HepG2 (cell line): ENCODE data around the gene PGRMC2. TPM values are rescaled to one million over a fixed set of nuclear protein-coding genes. Genes with fewer than 3 reads are reported as not detected.

Source experiments
- ATAC-seq: fragments of 200-7000 bp; cut with Tn5 transposase; 3 replicates; pipeline ENCODE4 v1.9.1; 2020; ENCODE audit warnings: mild to moderate bottlenecking, moderate library complexity
- BruUV-seq: library from RNA; stranded (reverse); fragments of 400-500 nt; replicated peaks from 2 replicates; lab custom pipeline; 2021; lab: Mats Ljungman, UMichigan
- CTCF ChIA-PET: fragments of 300-600 bp; formaldehyde crosslinking; extraction: SDS; loops from one replicate; lab custom pipeline; 2021; ENCODE audit warnings: low total read pairs, inconsistent platforms, low intra/inter-chr PET ratio; lab: Yijun Ruan, JAX
- POLR2A ChIA-PET: fragments of 350-600 bp; sonication (Branson Sonifier 250); formaldehyde crosslinking; loops from one replicate; lab custom pipeline; 2020; ENCODE audit warnings: antibody characterized with exemption, inconsistent platforms; lab: Yijun Ruan, JAX
- DNase-seq: peaks from one replicate; pipeline ENCODE4 v3.0.0-alpha.2; 2015; ENCODE audit warnings: low spot score
- FAIRE-seq: peaks from 3 replicates; lab custom pipeline; 2011; peaks lifted over from hg19 to GRCh38; lab: Jason Lieb, UNC
- H2AFZ ChIP-seq: one replicate; pipeline ENCODE4 v1.6.1; 2011; ENCODE audit warnings: low read length, inconsistent platforms
- H3K27ac ChIP-seq: fragments of 300-600 bp; 3 replicates; pipeline ENCODE4 v1.8.0; 2011; ENCODE audit warnings: mixed run types, mild to moderate bottlenecking, mixed read lengths, low read length, inconsistent platforms; ENCODE audit not compliant: insufficient read depth; ENCODE audit errors: extremely low read length
- H3K27me3 ChIP-seq, 2 experiments: fragments of 200-600 bp in 1 of 2; 2 replicates in 1 of 2; 3 replicates in 1 of 2; pipeline versions ENCODE4 v1.6.0 to v1.8.0; 2011; ENCODE audit warnings: low read length in 2 of 2, mild to moderate bottlenecking in 2 of 2, moderate library complexity in 2 of 2, inconsistent platforms in 1 of 2; ENCODE audit not compliant: insufficient read depth in 2 of 2, control insufficient read depth in 1 of 2
- H3K36me3 ChIP-seq, 2 experiments: fragments of 200-600 bp in 1 of 2; replicated peaks in 1 of 2; 2 replicates in 1 of 2; 3 replicates in 1 of 2; pipeline versions ENCODE4 v1.5.1 to v1.8.0; 2011; ENCODE audit warnings: low read length in 2 of 2, inconsistent platforms in 1 of 2; ENCODE audit not compliant: insufficient read depth in 2 of 2, control insufficient read depth in 1 of 2
- H3K4me1 ChIP-seq: 2 replicates; pipeline ENCODE4 v1.5.1; 2012; ENCODE audit warnings: low read length, inconsistent platforms; ENCODE audit not compliant: insufficient read depth
- H3K4me2 ChIP-seq: 2 replicates; pipeline ENCODE4 v1.6.0; 2011; ENCODE audit warnings: low read depth, low read length, inconsistent platforms
- H3K4me3 ChIP-seq, 3 experiments: fragments of 200-600 bp in 1 of 3; sonication (generic), shearing (Covaris generic) in 1 of 3; replicated peaks in 1 of 3; 2 replicates each; pipeline ENCODE4 v1.5.1; 2011 to 2016; ENCODE audit warnings: low read length in 3 of 3, inconsistent platforms in 2 of 3, low read depth in 2 of 3, mild to moderate bottlenecking in 2 of 3, control low read depth in 1 of 3, mixed read lengths in 1 of 3; ENCODE audit not compliant: insufficient read depth in 1 of 3
- H3K79me2 ChIP-seq: one replicate; pipeline ENCODE4 v1.6.1; 2011; ENCODE audit warnings: low read length, inconsistent platforms; ENCODE audit not compliant: insufficient read depth
- H3K9ac ChIP-seq: 2 replicates; pipeline ENCODE4 v1.6.0; 2011; ENCODE audit warnings: mild to moderate bottlenecking, low read depth, low read length, inconsistent platforms; ENCODE audit not compliant: insufficient read depth
- H3K9me3 ChIP-seq: 2 replicates; pipeline ENCODE4 v1.5.1; 2012; ENCODE audit warnings: mild to moderate bottlenecking, low read length
- H4K20me1 ChIP-seq: 2 replicates; pipeline ENCODE4 v1.6.0; 2011; ENCODE audit warnings: inconsistent platforms, mild to moderate bottlenecking, low read length, moderate library complexity; ENCODE audit not compliant: insufficient read depth
- BCL6 ChIP-seq: IDR thresholded peaks from 2 replicates; pipeline ENCODE4 v1.6.1; 2016; ENCODE audit warnings: missing genetic modification reagents, missing compliant biosample characterization
- CEBPB ChIP-seq: IDR thresholded peaks from 2 replicates; pipeline ENCODE4 v1.6.1; 2011; ENCODE audit warnings: low read depth, low read length, improper control_type of control experiment, borderline replicate concordance
- CEBPG ChIP-seq: IDR thresholded peaks from 2 replicates; pipeline ENCODE4 v1.6.1; 2016
- E2F2 ChIP-seq: sonication (generic); formaldehyde crosslinking; IDR thresholded peaks from 2 replicates; pipeline ENCODE4 v1.4.0; 2020; ENCODE audit warnings: missing genetic modification reagents, borderline replicate concordance
- KDM3A ChIP-seq: IDR thresholded peaks from 2 replicates; pipeline ENCODE4 v1.6.1; 2018; ENCODE audit warnings: low read depth, missing compliant biosample characterization
- MAZ ChIP-seq, 2 experiments: sonication (generic) in 1 of 2; formaldehyde crosslinking in 1 of 2; IDR thresholded peaks; 2 replicates each; pipeline versions ENCODE4 v1.5.0 to v1.6.1; 2012 to 2020; ENCODE audit warnings: low read depth in 2 of 2, mild to moderate bottlenecking in 2 of 2, borderline replicate concordance in 1 of 2, improper control_type of control experiment in 1 of 2, low read length in 1 of 2, missing genetic modification reagents in 1 of 2, moderate library complexity in 1 of 2
- MXD3 ChIP-seq: IDR thresholded peaks from 2 replicates; pipeline ENCODE4 v1.6.1; 2016; ENCODE audit warnings: mild to moderate bottlenecking, missing biosample characterization, missing genetic modification reagents
- RARA ChIP-seq: IDR thresholded peaks from 2 replicates; pipeline ENCODE4 v1.6.1; 2016; ENCODE audit warnings: missing genetic modification reagents, missing compliant biosample characterization
- RNF2 ChIP-seq: fragments of 450-650 bp; conservative IDR thresholded peaks from 2 replicates; pipeline ENCODE4 v1.6.1; 2016; ENCODE audit warnings: low read depth
- SNAPC4 ChIP-seq: sonication (generic); formaldehyde crosslinking; IDR thresholded peaks from 2 replicates; pipeline ENCODE4 v1.4.0; 2020; ENCODE audit warnings: mild to moderate bottlenecking, missing genetic modification reagents
- ZFP82 ChIP-seq: sonication (generic); formaldehyde crosslinking; IDR thresholded peaks from 2 replicates; pipeline ENCODE4 v1.5.1; 2020; ENCODE audit warnings: mild to moderate bottlenecking, missing genetic modification reagents, borderline replicate concordance
- ZNF331 ChIP-seq: sonication (generic); formaldehyde crosslinking; IDR thresholded peaks from 2 replicates; pipeline ENCODE4 v1.4.0; 2020; ENCODE audit warnings: missing genetic modification reagents
- WGBS: methylation state at CpG from one replicate; pipeline ENCODE4 v1.1.6; 2017; ENCODE audit warnings: low lambda C conversion rate; 5-methylcytosine and 5-hydroxymethylcytosine counted together
- in situ Hi-C: cut with HindIII; loops from 2 replicates; pipeline ENCODE4 v1.10.0; 2017; ENCODE audit warnings: low pct_unique_long_range_greater_than_20kb; ENCODE audit not compliant: extremely low pct_ligation_motif_present
- intact Hi-C: fragments of 100-400 bp; cut with micrococcal nuclease; formaldehyde crosslinking; loops from one replicate; pipeline ENCODE4 v1.10.0; 2022; ENCODE audit not compliant: unreplicated experiment
- polyA plus RNA-seq, 8 experiments: library from polyadenylated mRNA; depleted of rRNA in 3 of 8; stranded (reverse) in 7 of 8; unstranded in 1 of 8; fragments of >200 nt; fragmentation: Illumina TruSeq in 4 of 8; extraction: Trizol in 4 of 8; gene quantifications; 2 replicates each; pipeline versions ENCODE4 v1.2.1 to v1.2.3, GENCODE V29; 2011 to 2016; ENCODE audit warnings: low read depth in 4 of 8, missing spikeins in 1 of 8, mixed read lengths in 1 of 8; ENCODE audit not compliant: insufficient read depth in 1 of 8
- total RNA-seq, 5 experiments: library from RNA; depleted of rRNA; stranded (reverse); fragments of >200 nt; fragmentation: Illumina TruSeq; extraction: Trizol; gene quantifications; 2 replicates each; pipeline ENCODE4 v1.2.3, GENCODE V29; 2016; ENCODE audit warnings: low read depth in 1 of 5

Gene PGRMC2
- total and polyA plus RNA-seq, 2 of the 13 experiments (the other 11 are each of a cell fraction or from before 2014, with no cell fraction given), result 16.0 to 19.8 TPM

GRCh38 chr4:128242601-128243000, 45.0 kb downstream of the PGRMC2 start:
- no peak for FAIRE-seq
- WGBS, result 82% methylated on average over 4 of the region's 4 CpGs
- ChIA-PET POLR2A (no interaction called here), CTCF (no interaction called here)
- H3K27me3 ChIP-seq, result peaks cover 0 to 2% of the 10 kb centered on the region in 2 experiments; a peak in 2 of 5 replicates
- ATAC-seq, result no peak
- H3K27ac ChIP-seq, result no peak overlapping the region
- no peak overlapping the region for H3K9ac ChIP-seq
- no peak overlapping the region for H3K4me2 ChIP-seq
- peaks cover 18% of the 10 kb centered on the region for H3K4me1 ChIP-seq
- DNase-seq, result no peak
- H3K4me3 ChIP-seq, result no peak overlapping the region
- no peak for TF ChIP-seq ZNF331 (CRISPR knock-in tag)
- no peak for TF ChIP-seq CEBPG
- no peak for TF ChIP-seq CEBPB
- no peak for TF ChIP-seq ZFP82 (CRISPR knock-in tag)
- no peak for TF ChIP-seq E2F2
- no peak for TF ChIP-seq KDM3A
- no peak for TF ChIP-seq RARA (CRISPR knock-in tag)
- no peak for TF ChIP-seq MAZ (IDR thresholded peaks at IDR 0.05; ENCODE audit: borderline replicate concordance, low read depth, low read length)
- no peak for TF ChIP-seq MAZ (CRISPR knock-in tag; IDR thresholded peaks at IDR 0.05; ENCODE audit: low read depth)
- TF ChIP-seq RNF2, result no peak
- no peak for TF ChIP-seq BCL6 (CRISPR knock-in tag)
- TF ChIP-seq MXD3, result no peak
- no peak for TF ChIP-seq SNAPC4 (CRISPR knock-in tag)
- BruUV-seq, result no TSS peak
- peaks cover 6% of the 10 kb centered on the region; the same call in 1 of the 2 replicates for H3K9me3 ChIP-seq
- H3K36me3 ChIP-seq, result no peaks in the 10 kb centered on the region
- H3K79me2 ChIP-seq, result no peaks in the 10 kb centered on the region
- in situ Hi-C loops (no loop called here), intact Hi-C loops (no loop called here)
- no peaks in the 10 kb centered on the region for H4K20me1 ChIP-seq
- H2AFZ ChIP-seq, result no peak overlapping the region
